C4-2B (cell line): ENCODE results near the gene EPB41.
"Not testable (repeated sequence)": the region's sequence is repeated elsewhere in the genome, so short reads cannot be mapped to it uniquely, and the experiment has no call there.

Experiments
- H3K27ac ChIP-seq: fragments of 450-650 bp; 2 replicates; pipeline ENCODE4 v1.5.1; 2017
- ZFX ChIP-seq: fragments of 450-650 bp; IDR thresholded peaks from 2 replicates; pipeline ENCODE4 v1.6.1; 2017
- TF ChIP-seq, protein P1 (sequence below): fragments of 450-650 bp; conservative IDR thresholded peaks from 2 replicates; pipeline ENCODE4 v1.5.1; 2017; ENCODE audit warnings: mild to moderate bottlenecking

Gene EPB41

DNA sequence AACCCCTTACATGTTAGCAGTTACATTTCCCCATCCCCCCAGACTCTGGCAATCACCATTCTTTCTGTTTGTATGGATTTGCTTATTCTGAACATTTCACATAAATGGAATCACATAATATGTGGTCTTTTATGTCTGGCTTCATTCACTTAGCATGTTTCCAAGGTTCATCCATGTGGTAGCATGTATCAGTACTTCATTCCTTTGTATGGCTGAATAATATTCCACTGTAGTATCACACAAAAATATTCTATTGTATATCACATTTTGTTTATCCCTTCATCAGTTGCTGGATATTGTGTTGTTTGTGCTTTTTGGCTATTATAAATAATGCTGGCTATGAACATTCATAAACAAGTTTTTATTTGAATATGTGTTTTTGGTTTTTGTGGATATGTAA lies 22.2 kb downstream of the EPB41 start:
- no peak for TF ChIP-seq ZFX
- TF ChIP-seq, protein P1, sequence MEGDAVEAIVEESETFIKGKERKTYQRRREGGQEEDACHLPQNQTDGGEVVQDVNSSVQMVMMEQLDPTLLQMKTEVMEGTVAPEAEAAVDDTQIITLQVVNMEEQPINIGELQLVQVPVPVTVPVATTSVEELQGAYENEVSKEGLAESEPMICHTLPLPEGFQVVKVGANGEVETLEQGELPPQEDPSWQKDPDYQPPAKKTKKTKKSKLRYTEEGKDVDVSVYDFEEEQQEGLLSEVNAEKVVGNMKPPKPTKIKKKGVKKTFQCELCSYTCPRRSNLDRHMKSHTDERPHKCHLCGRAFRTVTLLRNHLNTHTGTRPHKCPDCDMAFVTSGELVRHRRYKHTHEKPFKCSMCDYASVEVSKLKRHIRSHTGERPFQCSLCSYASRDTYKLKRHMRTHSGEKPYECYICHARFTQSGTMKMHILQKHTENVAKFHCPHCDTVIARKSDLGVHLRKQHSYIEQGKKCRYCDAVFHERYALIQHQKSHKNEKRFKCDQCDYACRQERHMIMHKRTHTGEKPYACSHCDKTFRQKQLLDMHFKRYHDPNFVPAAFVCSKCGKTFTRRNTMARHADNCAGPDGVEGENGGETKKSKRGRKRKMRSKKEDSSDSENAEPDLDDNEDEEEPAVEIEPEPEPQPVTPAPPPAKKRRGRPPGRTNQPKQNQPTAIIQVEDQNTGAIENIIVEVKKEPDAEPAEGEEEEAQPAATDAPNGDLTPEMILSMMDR = no peak
- H3K27ac ChIP-seq = no peak overlapping the region

DNA sequence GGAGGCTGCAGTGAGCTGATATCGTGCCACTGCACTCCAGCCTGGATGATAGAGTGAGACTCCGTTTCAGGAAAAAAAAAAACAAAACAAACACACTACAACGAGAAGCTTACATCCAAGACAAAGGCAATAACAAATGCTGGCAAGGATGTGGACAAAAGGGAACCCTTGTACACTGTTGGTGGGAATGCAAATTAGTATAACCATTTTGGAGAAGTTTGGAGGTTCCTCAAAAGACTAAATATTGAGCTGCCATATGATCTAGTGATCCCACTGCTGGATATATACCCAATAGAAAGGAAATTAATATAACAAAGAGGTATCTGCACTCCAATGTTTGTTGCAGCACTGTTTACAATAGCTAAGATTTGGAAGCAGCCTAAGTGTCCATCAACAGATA lies 29.2 kb downstream of the EPB41 start:
- not testable (repeated sequence) for H3K27ac ChIP-seq

DNA sequence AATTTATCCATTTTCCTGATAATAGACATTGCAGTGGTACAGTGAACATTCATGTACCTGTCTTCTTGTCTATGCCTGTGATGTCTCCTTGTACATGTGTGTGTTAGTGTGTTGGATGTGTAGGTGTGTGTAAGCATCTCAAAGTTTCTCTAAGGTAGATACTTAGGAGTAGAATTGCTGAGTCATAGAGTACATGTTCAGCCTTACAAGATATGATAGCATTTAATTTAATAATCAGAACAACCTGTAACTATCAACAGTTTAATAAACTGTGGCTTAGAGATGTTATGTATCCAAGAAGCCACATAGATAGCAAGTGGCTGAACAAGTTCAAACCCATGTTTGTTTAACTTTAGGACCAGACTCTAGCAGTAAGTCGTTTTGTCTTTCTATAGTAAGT lies 35.6 kb downstream of the EPB41 start:
- TF ChIP-seq, protein P1 = no peak
- TF ChIP-seq ZFX = no peak
- H3K27ac ChIP-seq = no peak overlapping the region

DNA sequence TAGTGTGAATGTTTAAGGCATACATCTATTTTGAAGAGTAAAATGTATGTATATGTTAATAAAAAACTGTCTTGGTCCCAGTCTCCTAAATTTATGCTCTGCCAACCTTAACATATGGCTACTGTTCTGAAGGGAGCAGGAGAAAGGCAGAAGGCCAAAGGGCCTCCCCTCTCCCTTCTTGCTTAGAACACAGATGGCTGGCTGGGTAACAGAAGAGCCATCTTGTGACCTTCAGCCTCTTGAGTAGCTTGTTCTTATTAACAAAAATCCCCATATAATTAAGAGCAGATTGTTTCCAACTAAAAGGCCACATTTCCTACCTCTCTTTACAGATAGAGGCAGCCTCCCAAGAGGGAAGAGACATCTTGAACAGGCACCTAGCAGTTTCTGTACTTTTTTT lies 36.1 kb downstream of the EPB41 start:
- TF ChIP-seq, protein P1 = no peak
- TF ChIP-seq ZFX = no peak
- H3K27ac ChIP-seq = peak overlapping the region; percentile 30

DNA sequence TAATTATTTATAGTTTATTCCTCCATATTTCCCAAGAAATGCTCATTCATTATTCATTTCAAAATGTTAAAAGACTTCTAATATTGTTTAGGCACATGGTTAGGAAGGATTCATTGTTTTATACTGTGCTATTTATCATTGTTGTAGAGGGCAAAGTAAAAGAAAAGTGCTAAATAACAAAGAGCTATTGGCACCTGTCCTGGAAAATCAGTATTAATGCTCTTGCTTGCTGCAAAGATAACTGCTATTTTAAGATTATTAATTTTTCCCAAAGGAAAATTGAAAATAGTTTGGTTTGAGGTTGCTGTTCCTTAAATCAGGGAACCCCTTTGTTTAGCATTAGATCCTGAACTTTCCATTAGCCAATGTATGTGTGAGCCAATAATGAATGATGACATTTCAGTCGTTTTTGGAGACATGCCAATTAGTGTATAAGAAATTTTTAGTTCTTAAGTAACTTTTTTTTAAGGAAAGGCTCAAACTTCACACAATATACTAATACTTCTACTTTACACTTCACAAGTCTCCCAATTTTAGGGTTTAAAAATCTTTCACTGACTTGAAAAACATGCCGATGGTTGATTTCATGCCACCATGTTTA lies 39.9 kb downstream of the EPB41 start:
- H3K27ac ChIP-seq = no peak overlapping the region
- TF ChIP-seq, protein P1 = no peak
- no peak for TF ChIP-seq ZFX

DNA sequence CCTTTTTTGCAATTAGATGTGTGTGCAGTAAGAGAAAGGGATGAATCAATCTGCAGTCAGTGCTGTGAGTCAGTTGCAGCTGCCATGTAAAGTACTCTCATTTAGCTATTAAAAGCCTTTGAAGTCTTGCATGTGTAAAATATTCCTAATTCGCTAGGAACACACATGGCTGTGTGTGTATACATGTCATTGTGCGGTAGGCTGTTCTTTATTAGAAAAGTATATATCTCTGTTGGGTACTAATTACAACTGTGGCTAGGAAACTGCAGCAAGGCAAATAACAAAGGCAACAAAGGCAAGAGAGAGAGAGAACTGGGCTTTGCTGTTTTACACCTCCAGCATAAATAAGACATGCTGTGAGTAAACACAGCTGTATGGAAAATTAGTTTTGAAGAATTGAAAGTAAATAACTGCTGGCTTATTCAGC lies 41.7 kb downstream of the EPB41 start:
- TF ChIP-seq ZFX = no peak
- TF ChIP-seq, protein P1 = no peak
- no peak overlapping the region for H3K27ac ChIP-seq

DNA sequence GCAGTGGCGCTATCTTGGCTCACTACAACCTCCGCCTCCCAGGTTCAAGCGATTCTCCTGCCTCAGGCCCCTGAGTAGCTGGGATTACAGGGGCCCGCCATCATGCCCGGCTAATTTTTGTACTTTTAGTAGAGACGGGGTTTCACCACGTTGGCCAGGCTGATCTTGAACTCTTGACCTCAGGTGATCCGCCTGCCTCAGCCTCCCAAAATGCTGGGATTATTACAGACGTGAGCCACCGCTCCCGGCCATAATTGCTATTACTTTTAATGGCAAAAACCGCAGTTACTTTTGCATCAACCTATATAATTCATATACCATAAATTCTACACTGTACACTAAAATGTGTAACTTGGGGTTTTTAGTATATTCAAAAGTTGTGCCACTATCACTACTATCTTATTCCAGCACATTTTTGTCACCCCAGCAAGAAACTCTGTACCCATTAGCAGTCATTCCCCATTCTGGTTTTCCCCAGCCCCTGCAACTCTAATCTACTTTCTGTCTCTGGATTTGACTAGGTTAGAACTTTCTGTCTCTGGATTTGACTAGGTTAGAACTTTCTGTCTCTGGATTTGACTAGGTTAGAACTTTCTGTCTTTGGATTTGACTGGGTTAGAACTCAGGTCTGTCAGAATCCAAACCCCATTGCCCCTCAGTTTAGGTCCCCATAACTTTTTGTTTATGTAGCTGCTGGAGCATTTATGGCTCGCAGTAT lies 47.9 kb downstream of the EPB41 start:
- not testable (repeated sequence) for H3K27ac ChIP-seq

DNA sequence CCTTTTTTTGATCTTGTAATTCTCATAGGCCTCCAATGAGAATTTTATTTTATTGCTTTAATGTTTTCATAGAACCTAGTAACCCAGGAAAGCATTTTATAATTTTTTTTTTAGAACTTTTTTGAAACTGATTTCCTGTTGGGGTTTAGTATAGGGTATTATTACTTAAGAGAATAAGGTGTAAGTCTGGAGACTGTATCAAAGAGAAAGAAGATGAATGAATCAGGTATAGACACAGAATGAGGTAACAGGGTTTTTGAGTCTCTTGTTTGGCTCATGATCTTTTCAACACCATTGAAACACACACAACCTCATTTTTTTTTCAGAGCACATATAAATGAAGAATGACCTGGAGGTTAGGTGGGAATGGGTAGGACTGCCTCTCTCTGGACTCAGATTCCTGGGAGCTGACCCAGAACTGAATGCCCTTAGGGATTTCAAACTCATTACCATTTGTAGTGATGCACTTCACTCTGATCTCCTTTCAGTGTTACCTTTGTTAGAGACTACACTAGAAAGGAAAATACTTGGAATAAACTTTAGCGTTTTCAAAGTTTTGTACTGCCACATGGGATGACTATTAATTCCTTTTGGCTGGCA lies 51.0 kb downstream of the EPB41 start:
- H3K27ac ChIP-seq = no peak overlapping the region
- TF ChIP-seq, protein P1 = no peak
- no peak for TF ChIP-seq ZFX
